SH-SY5Y (cell line): ENCODE data around the gene CAMTA1.
A peak's percentile ranks its signal among the peaks of the same experiment; 100 is the strongest.

ENCODE experiments used
- GATA2 ChIP-seq: IDR thresholded peaks from 2 replicates; pipeline ENCODE4 v1.6.1; 2011; ENCODE audit warnings: mild to moderate bottlenecking, low read depth, low read length
- GATA3 ChIP-seq: IDR thresholded peaks from 2 replicates; pipeline ENCODE4 v1.6.1; 2011; ENCODE audit warnings: low read depth, mild to moderate bottlenecking, low read length, moderate library complexity

The CAMTA1 gene

DNA sequence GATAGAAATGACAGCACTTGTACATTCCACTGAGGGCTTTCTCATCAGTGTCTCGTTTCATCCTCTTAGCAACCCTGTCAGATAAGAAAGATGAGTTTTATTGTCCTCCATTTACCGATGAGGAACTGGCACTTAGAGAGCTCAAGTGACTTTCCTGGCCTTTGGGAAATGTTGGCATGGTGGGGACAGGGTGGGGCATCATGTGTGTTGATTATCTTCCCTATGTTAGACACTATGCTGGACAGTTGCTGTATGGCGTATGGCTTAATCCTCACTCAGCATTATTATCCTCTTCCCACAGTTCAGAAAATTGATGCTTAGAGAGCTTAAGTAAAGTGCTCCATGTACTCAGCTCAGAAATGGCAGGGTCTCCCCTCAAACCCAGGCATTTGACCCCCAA is 163.2 kb downstream of the CAMTA1 start:
- TF ChIP-seq GATA2 (no peak), GATA3 (no peak)

DNA sequence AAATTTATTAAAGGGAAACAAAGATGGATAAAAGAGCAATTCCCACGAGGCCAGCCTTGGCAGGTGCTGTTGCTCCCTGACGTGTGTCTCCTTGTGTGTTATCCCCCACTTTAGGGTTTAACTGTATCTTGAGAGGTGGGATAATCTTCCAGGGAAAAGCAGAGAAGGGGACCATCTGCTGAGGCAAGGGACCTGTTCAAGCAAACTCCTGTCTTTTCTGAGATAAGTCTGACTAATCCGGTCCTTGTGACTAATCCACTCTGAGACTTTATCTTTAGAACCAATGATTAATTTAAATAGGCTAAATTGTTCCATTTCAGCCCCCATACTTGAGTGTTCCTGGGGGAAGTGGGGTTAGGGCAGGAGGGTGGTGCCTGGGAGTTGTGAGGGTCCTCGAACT is 163.6 kb downstream of the CAMTA1 start:
- TF ChIP-seq GATA3 (no peak), GATA2 (no peak)

- TF ChIP-seq GATA3 (no peak), GATA2 (0 out of 2 replicates have a peak, but pooled peaks have one; percentile 19)
Measured at GRCh38 chr1:6950001-6950765, 164.9 kb downstream of the CAMTA1 start.

DNA sequence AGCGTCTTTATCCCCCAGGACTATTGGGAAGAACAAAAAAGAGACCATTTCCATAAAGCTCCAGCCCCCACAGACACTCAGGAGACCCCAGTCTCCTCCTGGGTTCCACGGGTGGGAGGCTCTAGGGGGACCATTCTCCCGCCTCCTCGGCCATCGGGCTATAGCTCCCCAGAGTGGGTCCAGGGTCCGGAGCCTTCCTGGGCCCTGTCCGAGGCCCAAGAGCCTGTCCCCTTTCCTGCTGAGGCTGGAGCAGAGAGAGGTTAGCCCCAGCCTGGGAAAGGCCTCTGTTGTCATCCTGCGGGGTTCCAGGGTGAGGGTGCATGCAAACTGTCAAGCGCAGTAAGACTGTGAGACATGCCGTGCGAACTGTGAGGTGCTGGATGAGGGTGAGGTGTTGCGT is 166.3 kb downstream of the CAMTA1 start:
- TF ChIP-seq GATA3 (no peak), GATA2 (no peak)

GRCh38 chr1:6953216-6953615 is 168.0 kb downstream of the CAMTA1 start:
- TF ChIP-seq GATA2 (no peak), GATA3 (no peak)

DNA sequence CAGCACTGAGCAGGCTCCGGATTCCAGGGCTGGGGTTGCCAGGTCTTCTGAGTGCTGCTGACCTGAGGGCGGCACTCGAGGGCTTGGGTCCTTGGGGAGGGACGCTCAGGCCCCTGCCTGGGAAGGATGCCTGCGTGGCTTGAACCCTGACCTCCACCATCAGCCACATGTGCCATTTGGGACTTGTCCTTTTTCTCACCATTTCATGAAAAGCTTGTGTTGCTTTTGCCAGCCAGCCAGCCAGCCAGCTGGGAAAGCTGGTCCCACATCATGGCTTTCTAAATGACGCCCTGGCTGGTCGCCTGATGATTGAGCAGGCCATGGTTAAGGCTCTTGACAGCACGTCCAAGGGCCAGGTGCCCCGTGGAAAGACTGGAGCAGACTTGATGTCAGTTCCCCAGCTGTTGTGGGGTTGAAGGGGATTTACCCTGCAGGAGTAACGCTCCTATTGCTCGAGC is 168.7 kb downstream of the CAMTA1 start:
- TF ChIP-seq GATA3, result no peak
- no peak for TF ChIP-seq GATA2

GRCh38 chr1:6954591-6954990 is 169.3 kb downstream of the CAMTA1 start:
- TF ChIP-seq GATA2 (no peak), GATA3 (no peak)

GRCh38 chr1:6955357-6956094 is 170.3 kb downstream of the CAMTA1 start:
- TF ChIP-seq GATA2 (no peak), GATA3 (no peak)

- TF ChIP-seq GATA3 (no peak), GATA2 (no peak)
Measured at GRCh38 chr1:6956488-6957159, 171.4 kb downstream of the CAMTA1 start.

DNA sequence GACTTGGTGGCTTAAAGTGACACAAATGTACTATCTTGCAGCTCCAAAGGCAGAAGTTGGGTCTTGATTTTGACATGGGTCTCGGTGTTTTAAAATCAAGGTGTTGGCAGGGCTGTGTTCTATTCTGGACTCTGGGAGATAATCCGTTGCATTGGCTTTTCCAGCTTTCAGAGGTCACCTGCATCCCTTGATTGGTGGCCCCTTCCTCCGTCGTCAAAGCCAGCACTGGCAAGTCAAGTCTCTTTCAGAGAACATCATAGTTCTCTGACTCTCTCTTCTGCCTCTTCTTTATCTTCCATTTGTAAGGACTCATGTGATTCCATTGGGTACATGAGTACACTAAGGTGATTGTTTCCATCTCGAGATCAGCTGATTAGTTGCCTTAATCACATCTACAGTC is 172.1 kb downstream of the CAMTA1 start:
- TF ChIP-seq GATA3 (no peak), GATA2 (no peak)

DNA sequence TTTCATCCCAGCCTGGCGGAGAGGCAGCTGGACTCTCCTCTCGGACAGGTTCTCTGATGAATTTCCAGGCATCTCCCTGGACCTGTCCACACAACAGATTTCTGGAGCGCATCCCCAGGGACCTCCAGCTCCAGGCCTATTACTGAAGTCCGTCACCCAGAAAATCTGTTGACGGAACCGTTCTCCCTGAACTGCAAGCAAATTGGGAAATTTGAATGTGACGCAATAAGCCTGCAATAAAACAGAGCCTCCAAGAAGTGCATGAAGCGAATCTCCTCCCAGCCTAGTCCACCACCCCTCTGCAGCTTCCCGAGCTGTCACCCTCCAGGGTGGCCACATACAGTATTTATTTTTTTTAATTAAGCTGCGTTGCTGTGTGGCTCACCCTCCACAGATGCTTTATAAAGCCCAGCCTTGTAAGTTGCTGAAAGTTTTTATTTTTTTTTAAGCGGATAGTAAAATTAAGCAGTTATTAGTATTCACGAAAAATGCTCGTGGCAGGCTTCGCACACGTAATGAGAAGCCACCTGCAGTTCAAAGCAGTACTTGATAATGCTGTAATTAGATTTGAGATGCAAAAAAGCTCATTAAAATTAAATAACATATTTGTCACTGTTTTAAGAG is 173.3 kb downstream of the CAMTA1 start:
- TF ChIP-seq GATA2, result no peak
- TF ChIP-seq GATA3, result no peak

- TF ChIP-seq GATA3 (no peak), GATA2 (no peak)
Measured at GRCh38 chr1:6959491-6959890, 174.2 kb downstream of the CAMTA1 start.

- no peak for TF ChIP-seq GATA3
- TF ChIP-seq GATA2, result no peak
Measured at GRCh38 chr1:6960291-6960811, 175.1 kb downstream of the CAMTA1 start.

DNA sequence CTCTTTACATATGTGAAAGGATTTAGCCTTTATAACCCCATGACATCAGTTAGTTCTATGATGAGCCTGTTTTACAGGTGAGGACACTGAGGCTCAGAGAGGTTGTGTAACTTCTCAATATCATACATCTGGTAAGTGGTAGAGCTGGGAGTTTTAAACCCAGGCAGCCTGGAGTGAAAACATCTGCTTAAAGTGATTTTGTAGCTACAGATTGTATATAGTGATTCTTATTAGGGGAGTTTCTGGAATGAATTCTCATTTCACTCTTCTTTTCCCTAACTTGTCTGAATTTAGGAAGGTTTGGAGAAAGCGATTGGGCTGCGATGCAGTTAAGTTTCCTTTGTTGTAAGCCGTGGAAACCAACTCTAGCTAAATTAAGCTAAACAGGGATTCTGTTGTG is 175.6 kb downstream of the CAMTA1 start:
- TF ChIP-seq GATA3 (no peak), GATA2 (no peak)

DNA sequence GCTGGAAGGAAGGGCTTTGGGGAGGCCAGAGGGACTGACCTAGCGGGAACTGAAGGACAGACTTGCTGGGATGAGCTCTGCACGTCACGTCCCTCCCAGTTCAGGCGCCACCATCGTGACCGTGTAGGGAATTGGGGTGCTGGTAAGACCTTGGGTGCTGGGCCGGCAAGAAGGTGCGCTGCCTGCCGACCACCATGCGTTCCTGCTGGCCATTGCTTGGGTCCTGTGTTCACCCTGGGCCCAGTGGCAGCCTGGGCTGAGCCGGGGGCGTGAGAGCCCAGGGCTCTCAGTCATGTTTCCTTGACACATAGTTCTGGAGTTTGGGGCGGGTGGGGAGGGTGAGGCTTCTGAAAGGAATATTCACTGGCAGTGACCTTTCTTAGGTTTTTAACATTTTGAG is 176.0 kb downstream of the CAMTA1 start:
- TF ChIP-seq GATA3 (no peak), GATA2 (no peak)
